RWPE2 (cell line): ENCODE results near the gene PDP2.

ENCODE experiments used
- ATAC-seq: fragments of 200-7000 bp; cut with Tn5 transposase; 3 replicates; pipeline ENCODE4 v1.9.1; 2021; ENCODE audit warnings: low read depth
- DNase-seq: peaks from one replicate; pipeline ENCODE4 v3.0.0-alpha.2; 2020; ENCODE audit warnings: low spot score
- H3K27ac ChIP-seq: fragments of 450-650 bp; 2 replicates; pipeline ENCODE4 v1.5.1; 2017; ENCODE audit warnings: mild to moderate bottlenecking; ENCODE audit not compliant: poor library complexity, severe bottlenecking
- H3K27me3 ChIP-seq: fragments of 250-450 bp; sonication (Bioruptor Pico); 2 replicates; pipeline ENCODE4 v1.5.1; 2021; ENCODE audit warnings: mild to moderate bottlenecking, moderate library complexity; ENCODE audit not compliant: insufficient read depth, poor library complexity, severe bottlenecking
- H3K36me3 ChIP-seq: fragments of 250-450 bp; sonication (Bioruptor Pico); 2 replicates; pipeline ENCODE4 v1.5.1; 2020; ENCODE audit warnings: low read depth, mild to moderate bottlenecking, moderate library complexity
- H3K4me1 ChIP-seq: fragments of 250-450 bp; sonication (Bioruptor Pico); 2 replicates; pipeline ENCODE4 v1.5.1; 2021; ENCODE audit warnings: mild to moderate bottlenecking, moderate library complexity; ENCODE audit not compliant: insufficient read depth, poor library complexity, severe bottlenecking
- H3K4me3 ChIP-seq: fragments of 250-450 bp; sonication (Bioruptor Pico); 2 replicates; pipeline ENCODE4 v1.5.1; 2021; ENCODE audit warnings: mild to moderate bottlenecking, moderate library complexity; ENCODE audit not compliant: severe bottlenecking
- H3K9me3 ChIP-seq: fragments of 250-450 bp; sonication (Bioruptor Pico); 2 replicates; pipeline ENCODE4 v1.5.1; 2021; ENCODE audit warnings: mild to moderate bottlenecking, moderate library complexity; ENCODE audit not compliant: severe bottlenecking
- CTCF ChIP-seq: fragments of 450-650 bp; IDR thresholded peaks from one replicate; pipeline ENCODE4 v1.5.1; 2017; ENCODE audit warnings: mild to moderate bottlenecking, moderate library complexity; ENCODE audit not compliant: poor library complexity, severe bottlenecking

Gene PDP2

GRCh38 chr16:66880288-66881013 lies at the start of gene PDP2:
TSS of gene PDP2 (plus strand) at chr16:66880515. CDS start at chr16:66884285, 3,770 bp downstream.
- H3K4me3 ChIP-seq: peak within 1 kb of the TSS; percentile 63
- ATAC-seq (peak; percentile 98), DNase-seq (peak; percentile 96)
- no peaks in the 10 kb centered on the region for H3K27me3 ChIP-seq
- H3K36me3 ChIP-seq: peaks cover 29% of the 10 kb centered on the region
- H3K4me1 ChIP-seq: peaks cover 6% of the 10 kb centered on the region
- H3K9me3 ChIP-seq: no peaks in the 10 kb centered on the region
- TF ChIP-seq CTCF: no peak
- H3K27ac ChIP-seq: peak within 1 kb of the TSS; percentile 34

GRCh38 chr16:66832190-66832589 lies 48.1 kb upstream of the PDP2 start:
- H3K4me3 ChIP-seq: no peak overlapping the region
- H3K4me1 ChIP-seq: peaks cover 15% of the 10 kb centered on the region
- DNase-seq (no peak), ATAC-seq (no peak)
- H3K9me3 ChIP-seq: no peaks in the 10 kb centered on the region
- H3K27ac ChIP-seq: peak overlapping the region; percentile 10
- TF ChIP-seq CTCF: no peak
- peaks cover 12% of the 10 kb centered on the region for H3K36me3 ChIP-seq
- no peaks in the 10 kb centered on the region for H3K27me3 ChIP-seq

- ATAC-seq: peak; percentile 24; the same call in 2 of the 3 replicates
- Histone ChIP-seq H3K27me3 (no peaks in the 10 kb centered on the region), H3K36me3 (peaks cover 9% of the 10 kb centered on the region; the same call in 1 of the 2 replicates), H3K9me3 (no peaks in the 10 kb centered on the region), H3K4me3 (no peak overlapping the region), H3K27ac (peak overlapping the region; percentile 10), H3K4me1 (peaks cover 15% of the 10 kb centered on the region)
- TF ChIP-seq CTCF: no peak
- no peak for DNase-seq
Observed at GRCh38 chr16:66832661-66833305, 47.5 kb upstream of the PDP2 start.

GRCh38 chr16:66834746-66835145 lies 45.6 kb upstream of the PDP2 start:
- no peak overlapping the region for H3K27ac ChIP-seq
- no peak overlapping the region for H3K4me3 ChIP-seq
- no peak for TF ChIP-seq CTCF
- H3K36me3 ChIP-seq: no peaks in the 10 kb centered on the region
- H3K4me1 ChIP-seq: peaks cover 8% of the 10 kb centered on the region
- H3K9me3 ChIP-seq: no peaks in the 10 kb centered on the region
- no peak for DNase-seq
- no peaks in the 10 kb centered on the region for H3K27me3 ChIP-seq
- ATAC-seq: no peak

GRCh38 chr16:66840883-66841282 lies 39.4 kb upstream of the PDP2 start:
- TF ChIP-seq CTCF: no peak
- Histone ChIP-seq H3K4me3 (no peak overlapping the region), H3K4me1 (no peaks in the 10 kb centered on the region), H3K27me3 (peaks cover 23% of the 10 kb centered on the region), H3K36me3 (no peaks in the 10 kb centered on the region), H3K27ac (no peak overlapping the region), H3K9me3 (no peaks in the 10 kb centered on the region)
- DNase-seq (no peak), ATAC-seq (no peak)
